ENCODE data around the gene SPESP1. TPM values are rescaled to one million over a fixed set of nuclear protein-coding genes. Genes with fewer than 3 reads are reported as not detected.

Gene SPESP1
- total and polyA plus RNA-seq, 2 experiments from 2014 or later, result not detected

DNA sequence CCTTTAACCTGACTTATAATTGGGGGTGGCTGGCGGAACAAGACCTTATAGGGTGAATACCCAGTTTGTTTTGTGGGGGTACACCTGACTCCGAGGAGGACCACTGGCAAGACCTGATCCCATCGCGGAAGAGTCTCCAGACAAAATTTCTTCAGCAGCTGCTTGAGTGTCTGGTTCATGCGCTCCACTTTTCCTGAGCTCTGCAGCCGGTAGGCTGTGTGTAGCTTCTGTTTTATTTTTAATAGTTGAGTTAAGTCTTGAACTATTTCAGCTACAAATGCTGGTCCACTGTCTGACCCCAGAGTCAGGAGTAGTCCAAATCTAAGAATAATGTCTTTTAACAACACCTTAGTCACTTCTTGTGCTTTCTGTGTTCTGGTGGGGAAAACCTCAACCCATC lies 63.0 kb downstream of the SPESP1 start (continued):
- TF ChIP-seq, protein P1, sequence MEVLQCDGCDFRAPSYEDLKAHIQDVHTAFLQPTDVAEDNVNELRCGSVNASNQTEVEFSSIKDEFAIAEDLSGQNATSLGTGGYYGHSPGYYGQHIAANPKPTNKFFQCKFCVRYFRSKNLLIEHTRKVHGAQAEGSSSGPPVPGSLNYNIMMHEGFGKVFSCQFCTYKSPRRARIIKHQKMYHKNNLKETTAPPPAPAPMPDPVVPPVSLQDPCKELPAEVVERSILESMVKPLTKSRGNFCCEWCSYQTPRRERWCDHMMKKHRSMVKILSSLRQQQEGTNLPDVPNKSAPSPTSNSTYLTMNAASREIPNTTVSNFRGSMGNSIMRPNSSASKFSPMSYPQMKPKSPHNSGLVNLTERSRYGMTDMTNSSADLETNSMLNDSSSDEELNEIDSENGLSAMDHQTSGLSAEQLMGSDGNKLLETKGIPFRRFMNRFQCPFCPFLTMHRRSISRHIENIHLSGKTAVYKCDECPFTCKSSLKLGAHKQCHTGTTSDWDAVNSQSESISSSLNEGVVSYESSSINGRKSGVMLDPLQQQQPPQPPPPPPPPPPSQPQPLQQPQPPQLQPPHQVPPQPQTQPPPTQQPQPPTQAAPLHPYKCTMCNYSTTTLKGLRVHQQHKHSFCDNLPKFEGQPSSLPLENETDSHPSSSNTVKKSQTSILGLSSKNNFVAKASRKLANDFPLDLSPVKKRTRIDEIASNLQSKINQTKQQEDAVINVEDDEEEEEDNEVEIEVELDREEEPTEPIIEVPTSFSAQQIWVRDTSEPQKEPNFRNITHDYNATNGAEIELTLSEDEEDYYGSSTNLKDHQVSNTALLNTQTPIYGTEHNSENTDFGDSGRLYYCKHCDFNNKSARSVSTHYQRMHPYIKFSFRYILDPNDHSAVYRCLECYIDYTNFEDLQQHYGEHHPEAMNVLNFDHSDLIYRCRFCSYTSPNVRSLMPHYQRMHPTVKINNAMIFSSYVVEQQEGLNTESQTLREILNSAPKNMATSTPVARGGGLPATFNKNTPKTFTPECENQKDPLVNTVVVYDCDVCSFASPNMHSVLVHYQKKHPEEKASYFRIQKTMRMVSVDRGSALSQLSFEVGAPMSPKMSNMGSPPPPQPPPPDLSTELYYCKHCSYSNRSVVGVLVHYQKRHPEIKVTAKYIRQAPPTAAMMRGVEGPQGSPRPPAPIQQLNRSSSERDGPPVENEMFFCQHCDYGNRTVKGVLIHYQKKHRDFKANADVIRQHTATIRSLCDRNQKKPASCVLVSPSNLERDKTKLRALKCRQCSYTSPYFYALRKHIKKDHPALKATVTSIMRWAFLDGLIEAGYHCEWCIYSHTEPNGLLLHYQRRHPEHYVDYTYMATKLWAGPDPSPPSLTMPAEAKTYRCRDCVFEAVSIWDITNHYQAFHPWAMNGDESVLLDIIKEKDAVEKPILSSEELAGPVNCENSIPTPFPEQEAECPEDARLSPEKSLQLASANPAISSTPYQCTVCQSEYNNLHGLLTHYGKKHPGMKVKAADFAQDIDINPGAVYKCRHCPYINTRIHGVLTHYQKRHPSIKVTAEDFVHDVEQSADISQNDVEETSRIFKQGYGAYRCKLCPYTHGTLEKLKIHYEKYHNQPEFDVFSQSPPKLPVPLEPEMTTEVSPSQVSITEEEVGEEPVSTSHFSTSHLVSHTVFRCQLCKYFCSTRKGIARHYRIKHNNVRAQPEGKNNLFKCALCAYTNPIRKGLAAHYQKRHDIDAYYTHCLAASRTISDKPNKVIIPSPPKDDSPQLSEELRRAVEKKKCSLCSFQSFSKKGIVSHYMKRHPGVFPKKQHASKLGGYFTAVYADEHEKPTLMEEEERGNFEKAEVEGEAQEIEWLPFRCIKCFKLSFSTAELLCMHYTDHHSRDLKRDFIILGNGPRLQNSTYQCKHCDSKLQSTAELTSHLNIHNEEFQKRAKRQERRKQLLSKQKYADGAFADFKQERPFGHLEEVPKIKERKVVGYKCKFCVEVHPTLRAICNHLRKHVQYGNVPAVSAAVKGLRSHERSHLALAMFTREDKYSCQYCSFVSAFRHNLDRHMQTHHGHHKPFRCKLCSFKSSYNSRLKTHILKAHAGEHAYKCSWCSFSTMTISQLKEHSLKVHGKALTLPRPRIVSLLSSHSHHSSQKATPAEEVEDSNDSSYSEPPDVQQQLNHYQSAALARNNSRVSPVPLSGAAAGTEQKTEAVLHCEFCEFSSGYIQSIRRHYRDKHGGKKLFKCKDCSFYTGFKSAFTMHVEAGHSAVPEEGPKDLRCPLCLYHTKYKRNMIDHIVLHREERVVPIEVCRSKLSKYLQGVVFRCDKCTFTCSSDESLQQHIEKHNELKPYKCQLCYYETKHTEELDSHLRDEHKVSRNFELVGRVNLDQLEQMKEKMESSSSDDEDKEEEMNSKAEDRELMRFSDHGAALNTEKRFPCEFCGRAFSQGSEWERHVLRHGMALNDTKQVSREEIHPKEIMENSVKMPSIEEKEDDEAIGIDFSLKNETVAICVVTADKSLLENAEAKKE (CRISPR knock-in tag; IDR thresholded peaks at IDR 0.05), result no peak
- TF ChIP-seq ZNF114 (CRISPR knock-in tag; IDR thresholded peaks at IDR 0.05), result no peak

DNA sequence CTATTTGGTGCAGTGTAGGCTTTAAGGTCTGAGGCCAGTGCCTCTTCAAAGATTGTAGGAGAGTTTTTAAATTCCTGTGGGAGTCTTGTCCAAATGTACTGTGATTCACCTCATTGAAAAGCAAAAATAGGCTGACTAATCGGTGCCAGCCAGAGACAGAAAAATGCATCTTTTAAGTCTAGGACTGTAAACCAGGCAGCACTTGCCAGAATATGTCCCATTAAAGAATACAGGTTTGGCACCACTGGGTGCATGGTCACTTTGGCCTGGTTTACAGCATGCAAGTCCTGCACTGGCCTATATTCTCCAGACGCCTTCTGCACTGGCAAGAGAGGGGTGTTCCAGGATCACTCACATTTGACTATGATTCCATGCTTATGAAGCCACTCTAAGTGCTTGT lies 63.8 kb downstream of the SPESP1 start:
- DNase-seq (ENCODE audit: low spot score) (no peak), ATAC-seq (no peak)
- Histone ChIP-seq H3K4me3 (no peak overlapping the region), H3K79me2 (replicated peaks; ENCODE audit: insufficient read depth) (no peaks in the 10 kb centered on the region), H3K4me2 (no peak overlapping the region), H4K20me1 (replicated peaks; ENCODE audit: insufficient read depth) (no peaks in the 10 kb centered on the region), H3F3A (replicated peaks; ENCODE audit: low read depth) (no peaks in the 10 kb centered on the region), H3K4me1 (ENCODE audit: insufficient read depth) (peaks cover 18% of the 10 kb centered on the region), H3K9me2 (ENCODE audit: insufficient read depth) (peaks cover 8% of the 10 kb centered on the region), H2AFZ (no peak overlapping the region), H3K27ac (ENCODE audit: low read depth) (no peak overlapping the region), H3K36me3 (ENCODE audit: insufficient read depth) (no peaks in the 10 kb centered on the region), H3K27me3 (ENCODE audit: insufficient read depth) (no peaks in the 10 kb centered on the region)
- Mint-ChIP-seq H3K9me3 (peaks cover 11% of the 10 kb centered on the region), H3K27ac (no peak overlapping the region), H3K4me1 (peaks cover 35% of the 10 kb centered on the region), H3K27me3 (ENCODE audit: insufficient read depth, low read depth, poor library complexity) (peaks cover 19% of the 10 kb centered on the region), H3K4me3 (no peak overlapping the region), H3K36me3 (ENCODE audit: low read depth) (peaks cover 7% of the 10 kb centered on the region; the same call in 1 of the 3 replicates)
- TF ChIP-seq, protein P1 (CRISPR knock-in tag; IDR thresholded peaks at IDR 0.05), result no peak
- TF ChIP-seq ZNF331 (CRISPR knock-in tag; IDR thresholded peaks at IDR 0.05; ENCODE audit: low read depth), result no peak
- no peak for TF ChIP-seq ETS1 (IDR thresholded peaks at IDR 0.05)

All from GM23338 (cell line).